Measurements from ENCODE around the gene MTARC1. TPM values are rescaled to one million over a fixed set of nuclear protein-coding genes. Genes with fewer than 3 reads are reported as not detected.
A peak's percentile ranks its signal among the peaks of the same experiment; 100 is the strongest.

MTARC1 gene
- polyA plus RNA-seq, 1 donor = 35.7 TPM

GRCh38 chr1:220812308-220812707 lies 25.6 kb downstream of the MTARC1 start:
- WGBS (ENCODE audit: insufficient coverage, low lambda C conversion rate) = 65% methylated on average over 4 of the region's 6 CpGs
- H3K36me3 ChIP-seq (ENCODE audit: control insufficient read depth, insufficient read depth, low read length) = peaks cover 21% of the 10 kb centered on the region
- no peak overlapping the region for H3K4me3 ChIP-seq (ENCODE audit: low read length)
- no peaks in the 10 kb centered on the region for H3K4me1 ChIP-seq (ENCODE audit: control insufficient read depth, insufficient read depth, low read length)
- no peak for DNase-seq
- H3K27ac ChIP-seq (ENCODE audit: low read length) = no peak overlapping the region
- no peaks in the 10 kb centered on the region for H3K9me3 ChIP-seq (ENCODE audit: control insufficient read depth, low read depth, low read length)
- no peaks in the 10 kb centered on the region for H3K27me3 ChIP-seq (ENCODE audit: control insufficient read depth, insufficient read depth, low read length)

GRCh38 chr1:220813013-220813412 lies 26.3 kb downstream of the MTARC1 start:
- Histone ChIP-seq H3K27me3 (ENCODE audit: control insufficient read depth, insufficient read depth, low read length) (no peaks in the 10 kb centered on the region), H3K4me3 (ENCODE audit: low read length) (no peak overlapping the region), H3K4me1 (ENCODE audit: control insufficient read depth, insufficient read depth, low read length) (no peaks in the 10 kb centered on the region), H3K9me3 (ENCODE audit: control insufficient read depth, low read depth, low read length) (no peaks in the 10 kb centered on the region), H3K27ac (ENCODE audit: low read length) (no peak overlapping the region), H3K36me3 (ENCODE audit: control insufficient read depth, insufficient read depth, low read length) (peaks cover 21% of the 10 kb centered on the region)
- no CpG with 5 or more reads among the region's 12 CpGs for WGBS (ENCODE audit: insufficient coverage, low lambda C conversion rate)
- no peak for DNase-seq

- Histone ChIP-seq H3K4me1 (ENCODE audit: control insufficient read depth, insufficient read depth, low read length) (peaks cover 4% of the 10 kb centered on the region), H3K27ac (ENCODE audit: low read length) (no peak overlapping the region)
- no CpG with 5 or more reads among the region's 2 CpGs for WGBS (ENCODE audit: insufficient coverage, low lambda C conversion rate)
Observed at GRCh38 chr1:220815409-220815808, 28.7 kb downstream of the MTARC1 start.

GRCh38 chr1:220817907-220818306 lies 31.2 kb downstream of the MTARC1 start:
- Histone ChIP-seq H3K27ac (ENCODE audit: low read length) (no peak overlapping the region), H3K9me3 (ENCODE audit: control insufficient read depth, low read depth, low read length) (no peaks in the 10 kb centered on the region), H3K36me3 (ENCODE audit: control insufficient read depth, insufficient read depth, low read length) (peaks cover 13% of the 10 kb centered on the region), H3K4me3 (ENCODE audit: low read length) (no peak overlapping the region), H3K27me3 (ENCODE audit: control insufficient read depth, insufficient read depth, low read length) (no peaks in the 10 kb centered on the region), H3K4me1 (ENCODE audit: control insufficient read depth, insufficient read depth, low read length) (peaks cover 4% of the 10 kb centered on the region)
- WGBS (ENCODE audit: insufficient coverage, low lambda C conversion rate) = no CpG with 5 or more reads among the region's 1 CpG
- no peak for DNase-seq

More at GRCh38 chr1:220815409-220815808, 28.7 kb downstream of the MTARC1 start:
- Histone ChIP-seq H3K27me3 (ENCODE audit: control insufficient read depth, insufficient read depth, low read length) (no peaks in the 10 kb centered on the region), H3K9me3 (ENCODE audit: control insufficient read depth, low read depth, low read length) (no peaks in the 10 kb centered on the region), H3K4me3 (ENCODE audit: low read length) (no peak overlapping the region), H3K36me3 (ENCODE audit: control insufficient read depth, insufficient read depth, low read length) (peaks cover 18% of the 10 kb centered on the region)
- DNase-seq = no peak

GRCh38 chr1:220818421-220819173 lies 31.9 kb downstream of the MTARC1 start:
- WGBS (ENCODE audit: insufficient coverage, low lambda C conversion rate) = 80% methylated on average over 1 of the region's 14 CpGs
- H3K4me3 ChIP-seq (ENCODE audit: low read length) = no peak overlapping the region
- DNase-seq = peak; percentile 65 to 68
- no peaks in the 10 kb centered on the region for H3K9me3 ChIP-seq (ENCODE audit: control insufficient read depth, low read depth, low read length)
- H3K27ac ChIP-seq (ENCODE audit: low read length) = peak overlapping the region; percentile 41
- no peaks in the 10 kb centered on the region for H3K27me3 ChIP-seq (ENCODE audit: control insufficient read depth, insufficient read depth, low read length)
- H3K4me1 ChIP-seq (ENCODE audit: control insufficient read depth, insufficient read depth, low read length) = peaks cover 4% of the 10 kb centered on the region
- peaks cover 8% of the 10 kb centered on the region for H3K36me3 ChIP-seq (ENCODE audit: control insufficient read depth, insufficient read depth, low read length)

- no peak overlapping the region for H3K27ac ChIP-seq (ENCODE audit: low read length)
- no CpG with 5 or more reads among the region's 1 CpG for WGBS (ENCODE audit: insufficient coverage, low lambda C conversion rate)
Observed at GRCh38 chr1:220819467-220820026, 32.8 kb downstream of the MTARC1 start.

GRCh38 chr1:220824031-220824989 lies 37.6 kb downstream of the MTARC1 start:
- Histone ChIP-seq H3K4me3 (ENCODE audit: low read length) (no peak overlapping the region), H3K36me3 (ENCODE audit: control insufficient read depth, insufficient read depth, low read length) (no peaks in the 10 kb centered on the region), H3K27me3 (ENCODE audit: control insufficient read depth, insufficient read depth, low read length) (no peaks in the 10 kb centered on the region), H3K9me3 (ENCODE audit: control insufficient read depth, low read depth, low read length) (no peaks in the 10 kb centered on the region), H3K4me1 (ENCODE audit: control insufficient read depth, insufficient read depth, low read length) (no peaks in the 10 kb centered on the region), H3K27ac (ENCODE audit: low read length) (no peak overlapping the region)
- no CpG with 5 or more reads among the region's 9 CpGs for WGBS (ENCODE audit: insufficient coverage, low lambda C conversion rate)
- DNase-seq = no peak

More at GRCh38 chr1:220819467-220820026, 32.8 kb downstream of the MTARC1 start:
- H3K4me3 ChIP-seq (ENCODE audit: low read length) = no peak overlapping the region
- H3K4me1 ChIP-seq (ENCODE audit: control insufficient read depth, insufficient read depth, low read length) = peaks cover 4% of the 10 kb centered on the region
- H3K36me3 ChIP-seq (ENCODE audit: control insufficient read depth, insufficient read depth, low read length) = peaks cover 8% of the 10 kb centered on the region
- no peaks in the 10 kb centered on the region for H3K9me3 ChIP-seq (ENCODE audit: control insufficient read depth, low read depth, low read length)
- H3K27me3 ChIP-seq (ENCODE audit: control insufficient read depth, insufficient read depth, low read length) = no peaks in the 10 kb centered on the region
- DNase-seq = no peak

GRCh38 chr1:220825819-220826551 lies 39.3 kb downstream of the MTARC1 start:
- Histone ChIP-seq H3K4me1 (ENCODE audit: control insufficient read depth, insufficient read depth, low read length) (no peaks in the 10 kb centered on the region), H3K4me3 (ENCODE audit: low read length) (no peak overlapping the region), H3K9me3 (ENCODE audit: control insufficient read depth, low read depth, low read length) (no peaks in the 10 kb centered on the region), H3K36me3 (ENCODE audit: control insufficient read depth, insufficient read depth, low read length) (no peaks in the 10 kb centered on the region), H3K27ac (ENCODE audit: low read length) (no peak overlapping the region), H3K27me3 (ENCODE audit: control insufficient read depth, insufficient read depth, low read length) (no peaks in the 10 kb centered on the region)
- DNase-seq = no peak
- WGBS (ENCODE audit: insufficient coverage, low lambda C conversion rate) = 77% methylated on average over 3 of the region's 6 CpGs

GRCh38 chr1:220826729-220827128 lies 40.0 kb downstream of the MTARC1 start:
- no peaks in the 10 kb centered on the region for H3K36me3 ChIP-seq (ENCODE audit: control insufficient read depth, insufficient read depth, low read length)
- H3K4me3 ChIP-seq (ENCODE audit: low read length) = no peak overlapping the region
- H3K27me3 ChIP-seq (ENCODE audit: control insufficient read depth, insufficient read depth, low read length) = no peaks in the 10 kb centered on the region
- no peaks in the 10 kb centered on the region for H3K4me1 ChIP-seq (ENCODE audit: control insufficient read depth, insufficient read depth, low read length)
- H3K9me3 ChIP-seq (ENCODE audit: control insufficient read depth, low read depth, low read length) = no peaks in the 10 kb centered on the region
- no peak for DNase-seq
- no CpG with 5 or more reads among the region's 5 CpGs for WGBS (ENCODE audit: insufficient coverage, low lambda C conversion rate)
- H3K27ac ChIP-seq (ENCODE audit: low read length) = no peak overlapping the region
